RWPE1 (cell line): ENCODE results near the gene NFIA.

ENCODE experiments used
- CTCF ChIA-PET: fragments of 350-600 bp; sonication (Branson Sonifier 250); formaldehyde crosslinking; extraction: SDS; loops from one replicate; lab custom pipeline; 2021; lab: Yijun Ruan, JAX
- POLR2A ChIA-PET: fragments of 400-600 bp; formaldehyde crosslinking; extraction: SDS; loops from one replicate; lab custom pipeline; 2020; ENCODE audit warnings: antibody characterized with exemption; ENCODE audit not compliant: low non-redundant PET; lab: Yijun Ruan, JAX
- DNase-seq: peaks from one replicate; pipeline ENCODE4 v3.0.0; 2012; ENCODE audit warnings: low spot score
- H3K27ac ChIP-seq: fragments of 450-650 bp; 2 replicates; pipeline ENCODE4 v1.5.1; 2017
- CTCF ChIP-seq: fragments of 450-650 bp; conservative IDR thresholded peaks from 2 replicates; pipeline ENCODE4 v1.5.1; 2017; ENCODE audit warnings: low read depth, mild to moderate bottlenecking

Gene NFIA

GRCh38 chr1:61215119-61215518, 132.8 kb downstream of the NFIA start:
- CTCF ChIA-PET, result interaction anchor here (0.6 kb wide), 1 partner anchor 919 kb away, joined by 4 read pairs; no protein-coding TSS in a partner anchor
- no peak for TF ChIP-seq CTCF
- no peak overlapping the region for H3K27ac ChIP-seq
- DNase-seq, result no peak
- POLR2A ChIA-PET, result no interaction called here

- POLR2A ChIA-PET, result no interaction called here
- no peak for DNase-seq
- H3K27ac ChIP-seq, result no peak overlapping the region
- CTCF ChIA-PET, result interaction anchor here (0.6 kb wide), 1 partner anchor 918 kb away, joined by 4 read pairs; no protein-coding TSS in a partner anchor
- no peak for TF ChIP-seq CTCF
Observed at GRCh38 chr1:61215676-61216289, 133.4 kb downstream of the NFIA start.

GRCh38 chr1:61220536-61220935, 138.2 kb downstream of the NFIA start:
- DNase-seq, result no peak
- H3K27ac ChIP-seq, result no peak overlapping the region
- ChIA-PET CTCF (no interaction called here), POLR2A (no interaction called here)
- TF ChIP-seq CTCF, result no peak

- no peak overlapping the region for H3K27ac ChIP-seq
- DNase-seq, result no peak
- CTCF ChIA-PET, result no interaction called here
- no peak for TF ChIP-seq CTCF
- POLR2A ChIA-PET, result no interaction called here
Observed at GRCh38 chr1:61221642-61222041, 139.3 kb downstream of the NFIA start.

- H3K27ac ChIP-seq, result no peak overlapping the region
- no peak for DNase-seq
- POLR2A ChIA-PET, result no interaction called here
- TF ChIP-seq CTCF, result no peak
- CTCF ChIA-PET, result interaction anchor here (0.6 kb wide), 1 partner anchor 64 kb away, joined by 3 read pairs; no protein-coding TSS in a partner anchor
Observed at GRCh38 chr1:61222240-61222639, 139.9 kb downstream of the NFIA start.

GRCh38 chr1:61223140-61223539, 140.8 kb downstream of the NFIA start:
- no peak overlapping the region for H3K27ac ChIP-seq
- ChIA-PET CTCF (no interaction called here), POLR2A (no interaction called here)
- no peak for DNase-seq
- TF ChIP-seq CTCF, result no peak
